Loucy (cell line): Measurements from ENCODE around the gene FEN1.

ENCODE experiments used
- H2AFZ ChIP-seq: fragments of 200-600 bp; sonication (generic); 2 replicates; pipeline ENCODE4 v1.6.0; 2016; ENCODE audit warnings: antibody characterized with exemption, mild to moderate bottlenecking, low read length, moderate library complexity
- H3F3A ChIP-seq: fragments of 200-600 bp; 2 replicates; pipeline ENCODE4 v1.6.0; 2016; ENCODE audit warnings: antibody characterized with exemption, low read depth, mild to moderate bottlenecking
- H3K27me3 ChIP-seq: fragments of 200-600 bp; sonication (generic); 2 replicates; pipeline ENCODE4 v1.6.1; 2014; ENCODE audit warnings: low read length, mild to moderate bottlenecking; ENCODE audit not compliant: insufficient read depth, poor library complexity, severe bottlenecking
- H3K36me3 ChIP-seq: fragments of 200-600 bp; sonication (generic); 2 replicates; pipeline ENCODE4 v1.6.1; 2016; ENCODE audit warnings: low read length; ENCODE audit not compliant: insufficient read depth
- H3K4me1 ChIP-seq: fragments of 200-600 bp; sonication (generic); 2 replicates; pipeline ENCODE4 v1.5.1; 2014; ENCODE audit warnings: low read length, mild to moderate bottlenecking; ENCODE audit not compliant: insufficient read depth, poor library complexity, severe bottlenecking
- H3K4me2 ChIP-seq: fragments of 200-600 bp; sonication (generic); 2 replicates; pipeline ENCODE4 v1.6.0; 2014; ENCODE audit warnings: antibody characterized with exemption, low read length, low read depth, mild to moderate bottlenecking; ENCODE audit not compliant: poor library complexity, severe bottlenecking
- H3K4me3 ChIP-seq: fragments of 200-600 bp; sonication (generic); 2 replicates; pipeline ENCODE4 v1.5.1; 2014; ENCODE audit warnings: low read length, mild to moderate bottlenecking, mixed read lengths; ENCODE audit not compliant: poor library complexity, severe bottlenecking
- H3K79me2 ChIP-seq: fragments of 200-600 bp; sonication (generic); 2 replicates; pipeline ENCODE4 v1.6.1; 2014; ENCODE audit warnings: low read length; ENCODE audit not compliant: insufficient read depth
- H3K9ac ChIP-seq: fragments of 200-600 bp; sonication (generic); 2 replicates; pipeline ENCODE4 v1.6.0; 2014; ENCODE audit warnings: mild to moderate bottlenecking, low read depth, low read length, moderate library complexity; ENCODE audit not compliant: poor library complexity, severe bottlenecking
- H3K9me2 ChIP-seq: fragments of 200-600 bp; sonication (generic); replicated peaks from 2 replicates; pipeline ENCODE4 v1.6.1; 2016; ENCODE audit warnings: low read depth, low read length, mixed read lengths
- H3K9me3 ChIP-seq: fragments of 200-600 bp; sonication (generic); 2 replicates; pipeline ENCODE4 v1.6.1; 2014; ENCODE audit warnings: mild to moderate bottlenecking, antibody characterized with exemption, low read length, low read depth; ENCODE audit not compliant: insufficient read depth
- H4K20me1 ChIP-seq: fragments of 200-600 bp; sonication (generic); 2 replicates; pipeline ENCODE4 v1.6.0; 2014; ENCODE audit warnings: antibody characterized with exemption, low read length, mild to moderate bottlenecking; ENCODE audit not compliant: insufficient read depth, poor library complexity, severe bottlenecking
- EZH2phosphoT487 ChIP-seq: fragments of 200-600 bp; IDR thresholded peaks from 2 replicates; pipeline ENCODE4 v1.6.1; 2018; ENCODE audit warnings: antibody characterized with exemption, mild to moderate bottlenecking, moderate library complexity, borderline replicate concordance
- TF ChIP-seq, protein P1 (sequence below): fragments of 200-600 bp; sonication (generic); conservative IDR thresholded peaks from 2 replicates; pipeline ENCODE4 v1.5.1; 2014; ENCODE audit warnings: mild to moderate bottlenecking, antibody characterized with exemption, low read length

The FEN1 gene

DNA sequence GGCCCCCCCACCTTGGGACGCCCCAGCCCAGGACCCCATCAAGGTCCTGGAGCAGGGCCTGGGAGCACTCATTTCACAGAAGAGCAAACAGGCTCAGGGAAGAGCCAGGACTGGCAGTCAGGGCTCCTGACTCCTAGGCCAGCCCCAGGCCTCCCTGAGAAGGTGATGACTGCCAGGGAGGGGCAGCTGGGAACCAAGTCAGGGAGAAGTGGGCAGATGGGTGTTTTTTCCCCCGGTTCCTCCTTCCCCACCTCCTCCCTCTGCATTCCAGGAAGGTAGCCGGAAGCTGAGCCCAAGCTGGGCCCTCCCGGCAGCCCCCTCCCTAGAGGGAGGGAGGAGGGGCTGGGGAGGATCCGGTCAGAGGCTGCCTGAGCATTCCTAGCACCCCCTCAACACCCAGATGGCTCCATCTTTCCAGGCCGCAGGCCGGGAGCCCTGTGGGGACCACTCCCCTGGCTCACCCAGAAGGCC lies 20.7 kb upstream of the FEN1 start:
- Histone ChIP-seq H3K27me3 (no peaks in the 10 kb centered on the region), H3K9ac (no peak overlapping the region), H3K79me2 (no peaks in the 10 kb centered on the region), H3F3A (no peaks in the 10 kb centered on the region), H2AFZ (no peak overlapping the region), H3K4me1 (no peaks in the 10 kb centered on the region), H3K4me3 (no peak overlapping the region), H3K4me2 (no peak overlapping the region), H3K9me2 (no peaks in the 10 kb centered on the region), H4K20me1 (no peaks in the 10 kb centered on the region), H3K36me3 (no peaks in the 10 kb centered on the region), H3K9me3 (no peaks in the 10 kb centered on the region)
- TF ChIP-seq, protein P1, sequence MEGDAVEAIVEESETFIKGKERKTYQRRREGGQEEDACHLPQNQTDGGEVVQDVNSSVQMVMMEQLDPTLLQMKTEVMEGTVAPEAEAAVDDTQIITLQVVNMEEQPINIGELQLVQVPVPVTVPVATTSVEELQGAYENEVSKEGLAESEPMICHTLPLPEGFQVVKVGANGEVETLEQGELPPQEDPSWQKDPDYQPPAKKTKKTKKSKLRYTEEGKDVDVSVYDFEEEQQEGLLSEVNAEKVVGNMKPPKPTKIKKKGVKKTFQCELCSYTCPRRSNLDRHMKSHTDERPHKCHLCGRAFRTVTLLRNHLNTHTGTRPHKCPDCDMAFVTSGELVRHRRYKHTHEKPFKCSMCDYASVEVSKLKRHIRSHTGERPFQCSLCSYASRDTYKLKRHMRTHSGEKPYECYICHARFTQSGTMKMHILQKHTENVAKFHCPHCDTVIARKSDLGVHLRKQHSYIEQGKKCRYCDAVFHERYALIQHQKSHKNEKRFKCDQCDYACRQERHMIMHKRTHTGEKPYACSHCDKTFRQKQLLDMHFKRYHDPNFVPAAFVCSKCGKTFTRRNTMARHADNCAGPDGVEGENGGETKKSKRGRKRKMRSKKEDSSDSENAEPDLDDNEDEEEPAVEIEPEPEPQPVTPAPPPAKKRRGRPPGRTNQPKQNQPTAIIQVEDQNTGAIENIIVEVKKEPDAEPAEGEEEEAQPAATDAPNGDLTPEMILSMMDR, result no peak
- no peak for TF ChIP-seq EZH2phosphoT487

DNA sequence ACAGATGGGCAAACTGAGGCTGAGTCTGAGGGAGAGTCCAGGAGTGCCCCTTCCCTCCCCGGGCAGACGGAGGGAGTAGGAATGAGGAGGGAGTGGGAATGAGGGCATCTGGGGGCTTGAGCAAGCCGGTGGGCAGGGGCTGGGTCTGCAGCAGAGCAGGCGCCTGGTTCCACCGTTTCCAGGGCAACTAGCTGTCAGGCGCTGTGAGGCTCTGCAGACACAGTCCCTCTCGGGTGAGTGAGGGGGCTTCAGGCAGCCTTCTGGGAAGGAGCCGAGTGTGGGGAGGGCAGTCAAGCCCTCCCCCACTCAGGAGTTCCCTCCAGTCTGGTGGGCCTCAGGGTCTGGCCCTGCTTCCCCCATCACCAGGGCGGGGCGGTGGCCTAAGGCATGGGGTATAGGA lies 19.4 kb upstream of the FEN1 start:
- Histone ChIP-seq H3K9me3 (no peaks in the 10 kb centered on the region), H3K4me3 (no peak overlapping the region), H3K9me2 (no peaks in the 10 kb centered on the region), H3K4me2 (no peak overlapping the region), H4K20me1 (no peaks in the 10 kb centered on the region), H3K79me2 (no peaks in the 10 kb centered on the region), H2AFZ (no peak overlapping the region), H3F3A (no peaks in the 10 kb centered on the region), H3K4me1 (no peaks in the 10 kb centered on the region), H3K36me3 (no peaks in the 10 kb centered on the region), H3K9ac (no peak overlapping the region), H3K27me3 (no peaks in the 10 kb centered on the region)
- TF ChIP-seq EZH2phosphoT487, result no peak
- TF ChIP-seq, protein P1, result no peak

DNA sequence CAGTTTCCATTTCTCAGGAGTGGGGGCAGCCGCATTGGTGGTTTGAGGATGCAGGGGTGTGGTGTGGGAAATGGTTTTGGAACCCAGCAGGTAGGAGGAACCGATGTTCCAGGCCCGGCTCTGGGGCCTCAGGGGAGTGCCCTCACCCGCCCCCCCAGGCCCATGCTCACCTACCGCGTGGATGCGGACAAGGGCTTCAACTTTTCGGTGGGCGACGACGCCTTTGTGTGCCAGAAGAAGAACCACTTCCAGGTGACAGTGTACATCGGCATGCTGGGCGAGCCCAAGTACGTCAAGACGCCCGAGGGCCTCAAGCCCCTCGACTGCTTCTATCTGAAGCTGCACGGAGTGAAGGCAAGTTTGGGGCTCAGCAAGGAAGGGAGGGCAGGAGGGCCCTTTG lies 18.9 kb upstream of the FEN1 start:
- Histone ChIP-seq H3K36me3 (no peaks in the 10 kb centered on the region), H3K27me3 (no peaks in the 10 kb centered on the region), H3K9me3 (no peaks in the 10 kb centered on the region), H3K9ac (no peak overlapping the region), H3K79me2 (no peaks in the 10 kb centered on the region), H3K4me2 (no peak overlapping the region), H3K9me2 (no peaks in the 10 kb centered on the region), H3K4me3 (no peak overlapping the region), H4K20me1 (no peaks in the 10 kb centered on the region), H2AFZ (no peak overlapping the region), H3K4me1 (no peaks in the 10 kb centered on the region), H3F3A (no peaks in the 10 kb centered on the region)
- no peak for TF ChIP-seq EZH2phosphoT487
- TF ChIP-seq, protein P1, result no peak
